ENCODE data around the gene SLAIN1. TPM values are rescaled to one million over a fixed set of nuclear protein-coding genes. Genes with fewer than 3 reads are reported as not detected.

SLAIN1 gene
- total and polyA plus RNA-seq, 2 of the 8 experiments (the other 6 are each of a cell fraction or from before 2014, with no cell fraction given), result 35.0 to 37.7 TPM

DNA sequence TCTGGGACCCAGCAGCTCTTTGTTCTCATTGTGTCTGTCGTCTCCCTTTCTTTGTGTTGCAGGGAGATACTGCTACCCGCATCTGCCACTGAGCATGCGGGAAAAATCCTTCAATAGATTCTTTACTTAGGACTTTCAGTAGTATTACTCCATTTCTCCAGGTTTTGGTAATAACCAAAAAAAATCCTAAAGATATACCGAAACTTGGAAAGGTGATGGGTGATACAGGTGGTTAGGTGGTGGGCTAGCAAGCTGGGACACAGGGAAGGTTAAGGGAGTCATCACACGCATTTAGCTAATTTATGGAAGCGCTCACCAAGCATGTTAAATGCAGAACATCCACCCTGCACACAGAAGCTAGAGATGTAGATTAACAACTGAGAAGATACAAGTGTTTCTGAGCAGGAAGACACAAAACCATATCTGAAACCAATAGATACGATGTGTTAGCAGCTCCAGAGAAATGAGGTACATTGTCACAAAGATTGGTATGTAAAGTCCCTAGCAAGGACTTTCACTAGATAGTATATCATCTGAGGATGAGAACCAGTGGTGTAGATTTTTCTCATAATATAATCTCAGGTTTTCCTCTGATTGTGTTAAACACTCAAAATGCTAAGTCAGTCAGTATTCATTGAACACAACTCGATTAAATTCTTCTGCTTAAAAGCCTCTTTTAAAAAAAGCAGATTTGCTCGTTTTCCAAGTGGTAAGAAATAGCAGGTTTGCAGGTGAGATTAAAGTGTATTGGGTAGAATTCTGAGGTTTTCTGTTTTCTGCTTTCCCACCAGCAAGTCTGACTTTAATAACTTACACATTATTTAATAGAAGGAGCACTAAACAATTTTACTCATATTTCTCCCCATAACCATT is 1.2 kb upstream of the SLAIN1 start (continued):
- TF ChIP-seq, protein P1, sequence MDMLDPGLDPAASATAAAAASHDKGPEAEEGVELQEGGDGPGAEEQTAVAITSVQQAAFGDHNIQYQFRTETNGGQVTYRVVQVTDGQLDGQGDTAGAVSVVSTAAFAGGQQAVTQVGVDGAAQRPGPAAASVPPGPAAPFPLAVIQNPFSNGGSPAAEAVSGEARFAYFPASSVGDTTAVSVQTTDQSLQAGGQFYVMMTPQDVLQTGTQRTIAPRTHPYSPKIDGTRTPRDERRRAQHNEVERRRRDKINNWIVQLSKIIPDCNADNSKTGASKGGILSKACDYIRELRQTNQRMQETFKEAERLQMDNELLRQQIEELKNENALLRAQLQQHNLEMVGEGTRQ (IDR thresholded peaks at IDR 0.05; ENCODE audit: low read length), result no peak
- TF ChIP-seq, protein P2, sequence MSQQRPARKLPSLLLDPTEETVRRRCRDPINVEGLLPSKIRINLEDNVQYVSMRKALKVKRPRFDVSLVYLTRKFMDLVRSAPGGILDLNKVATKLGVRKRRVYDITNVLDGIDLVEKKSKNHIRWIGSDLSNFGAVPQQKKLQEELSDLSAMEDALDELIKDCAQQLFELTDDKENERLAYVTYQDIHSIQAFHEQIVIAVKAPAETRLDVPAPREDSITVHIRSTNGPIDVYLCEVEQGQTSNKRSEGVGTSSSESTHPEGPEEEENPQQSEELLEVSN (IDR thresholded peaks at IDR 0.05), result peak; percentile 39; the same call in 1 of the 2 replicates
- no peak for TF ChIP-seq RFX5 (IDR thresholded peaks at IDR 0.05; ENCODE audit: borderline replicate concordance, low read depth, low read length)

All from H1 (cell line).